OCI-M2 (cell line): ENCODE measurements around the gene ZFP1.
"Not testable (repeated sequence)": the region's sequence is repeated elsewhere in the genome, so short reads cannot be mapped to it uniquely, and the experiment has no call there.

Experiments
- DNase-seq: peaks from one replicate; lab custom pipeline; 2025; ENCODE audit not compliant: unreplicated experiment; lab: John Stamatoyannopoulos, UW

The ZFP1 gene

DNA sequence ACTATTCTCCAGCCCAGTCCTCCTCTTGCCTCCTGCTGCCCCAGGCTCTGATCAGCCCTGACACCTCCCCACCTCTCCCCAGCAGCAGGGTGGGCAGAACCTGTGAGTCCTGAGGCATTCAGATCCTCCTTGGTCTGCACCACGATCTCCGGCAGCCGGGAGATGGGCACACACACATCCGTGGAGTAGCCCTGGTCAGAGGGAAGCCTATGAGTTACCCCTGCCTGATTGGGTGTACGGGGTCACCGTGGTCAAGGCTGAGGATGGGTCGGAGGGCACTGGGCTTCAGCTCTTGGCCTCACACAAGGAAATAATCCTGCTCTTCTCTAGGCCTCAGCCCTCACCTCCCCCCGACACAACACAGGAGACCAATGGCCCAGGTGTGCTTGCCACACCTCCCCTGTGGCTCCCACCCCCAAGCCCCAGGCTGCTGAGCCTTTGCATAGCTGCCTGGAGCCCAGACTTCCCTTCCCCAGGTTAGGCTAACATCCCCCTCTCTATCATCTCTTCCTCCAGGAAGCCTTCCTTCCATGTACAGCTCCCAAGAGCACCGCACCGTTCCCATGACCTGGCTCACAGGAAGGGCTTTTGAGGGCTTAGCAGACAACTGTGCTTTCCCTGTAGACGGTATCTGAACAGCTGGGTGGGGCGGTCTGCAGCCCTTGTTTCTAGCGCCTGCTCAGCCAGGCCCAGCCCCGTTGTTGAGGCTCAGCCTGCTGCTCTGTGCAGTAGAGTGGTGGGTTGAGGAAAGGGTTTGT, 35.4 kb upstream of the ZFP1 start:
- no peak for DNase-seq

DNA sequence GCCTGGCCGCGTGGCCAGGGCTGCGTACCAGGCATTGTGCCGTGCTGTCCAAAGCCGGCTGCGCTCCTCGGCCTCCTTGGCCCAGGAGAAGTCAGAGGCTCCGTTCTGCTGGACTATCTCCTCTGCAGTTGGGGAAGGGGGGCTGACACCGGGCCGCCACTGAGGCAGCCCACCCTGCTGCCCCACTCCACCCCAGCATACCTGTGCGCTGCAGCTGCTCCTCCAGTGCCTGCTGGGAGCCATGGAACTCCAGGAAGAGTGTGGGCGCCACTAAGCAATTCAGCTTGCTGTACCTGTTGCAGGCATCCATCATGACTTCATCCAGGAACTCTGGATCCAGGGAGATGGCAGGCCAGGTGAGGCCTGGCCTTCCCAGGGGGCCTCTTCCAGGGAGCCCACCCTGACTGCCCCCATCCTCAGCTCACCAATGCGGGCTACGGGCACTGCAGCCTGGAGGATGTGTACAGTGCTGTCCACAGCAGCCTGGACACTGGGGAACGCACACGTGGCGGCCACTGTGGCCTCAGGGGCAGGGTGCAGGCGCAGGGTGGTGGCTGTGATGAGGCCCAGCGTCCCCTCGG, 34.7 kb upstream of the ZFP1 start:
- no peak for DNase-seq

DNA sequence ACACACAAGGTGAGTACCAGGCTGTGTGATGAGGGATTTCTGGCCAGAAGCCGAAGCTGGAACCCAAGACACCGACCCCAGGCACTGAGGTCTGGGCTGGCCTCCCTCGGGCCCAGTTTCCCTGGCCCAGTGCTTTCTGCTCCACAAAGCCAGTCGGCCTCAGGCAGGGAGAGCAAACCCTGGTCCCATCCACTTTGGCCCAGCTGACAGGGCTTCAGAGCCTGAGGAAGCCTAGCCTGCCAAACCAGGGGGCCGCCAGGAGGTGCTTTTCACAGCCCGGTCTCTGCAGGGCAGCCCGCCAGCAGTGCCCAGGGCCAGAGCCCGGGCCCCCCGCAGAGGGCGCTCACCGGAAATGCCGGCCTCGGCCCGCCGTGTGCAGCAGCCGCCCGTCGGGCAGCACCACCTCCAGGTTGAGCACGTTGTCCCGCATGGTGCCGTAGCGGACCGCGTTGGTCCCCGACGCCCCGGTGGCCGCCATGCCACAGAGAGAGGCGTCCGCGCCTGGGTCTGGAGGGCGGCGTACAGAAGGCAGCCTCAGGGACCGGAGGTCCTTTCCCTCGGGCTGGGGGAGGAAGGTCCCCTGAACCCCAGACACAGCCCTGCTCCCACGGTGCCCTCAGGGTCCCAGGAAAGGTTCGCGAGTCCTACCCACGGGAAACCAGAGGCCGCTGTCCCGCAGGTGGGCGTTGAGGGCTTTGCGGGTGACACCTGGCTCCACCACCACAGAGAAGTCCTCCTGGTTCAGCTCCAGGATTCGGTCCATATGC, 34.0 kb upstream of the ZFP1 start:
- no peak for DNase-seq

DNA sequence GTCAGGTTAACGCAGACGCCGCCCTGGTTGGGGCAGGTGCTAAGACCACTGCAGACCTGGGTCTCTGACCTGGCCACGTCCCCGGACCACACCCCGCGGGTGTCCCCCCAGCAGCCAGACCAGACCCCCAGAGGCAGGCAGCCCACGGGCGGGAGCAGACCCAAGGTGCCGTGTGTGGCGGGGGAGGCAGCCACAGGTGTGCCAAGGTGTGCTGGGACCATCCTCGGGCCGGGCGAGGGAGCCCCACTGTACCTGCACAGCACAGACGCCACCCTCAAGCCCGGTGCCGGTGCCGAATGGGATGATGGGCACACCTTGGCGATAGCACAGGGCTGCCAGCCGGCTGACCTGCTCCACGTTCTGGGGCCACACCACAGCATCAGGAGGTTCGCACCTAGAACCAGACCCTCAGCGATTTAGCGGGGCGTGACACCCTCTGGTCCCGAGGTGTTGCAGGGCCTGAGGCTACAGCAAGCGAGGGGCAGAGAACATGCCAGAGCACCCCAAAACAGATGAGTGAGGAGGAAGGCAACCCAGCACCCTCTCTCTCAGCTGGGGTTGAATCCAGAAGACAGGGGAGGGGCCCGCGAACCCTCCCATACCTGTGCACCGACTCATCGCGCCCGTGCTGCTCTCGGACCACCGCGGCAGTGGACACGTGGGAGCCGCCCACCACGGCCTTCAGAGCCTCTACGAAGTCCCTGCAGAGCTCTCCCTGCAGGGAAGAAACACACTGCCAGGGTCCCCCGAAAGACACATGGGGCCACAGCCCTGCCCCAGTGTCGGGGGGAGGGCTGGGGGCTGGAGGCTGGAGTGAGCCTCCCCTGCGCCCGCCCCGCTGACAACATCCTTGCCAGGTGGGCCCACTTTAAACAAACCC, 33.1 kb upstream of the ZFP1 start:
- no peak for DNase-seq

DNA sequence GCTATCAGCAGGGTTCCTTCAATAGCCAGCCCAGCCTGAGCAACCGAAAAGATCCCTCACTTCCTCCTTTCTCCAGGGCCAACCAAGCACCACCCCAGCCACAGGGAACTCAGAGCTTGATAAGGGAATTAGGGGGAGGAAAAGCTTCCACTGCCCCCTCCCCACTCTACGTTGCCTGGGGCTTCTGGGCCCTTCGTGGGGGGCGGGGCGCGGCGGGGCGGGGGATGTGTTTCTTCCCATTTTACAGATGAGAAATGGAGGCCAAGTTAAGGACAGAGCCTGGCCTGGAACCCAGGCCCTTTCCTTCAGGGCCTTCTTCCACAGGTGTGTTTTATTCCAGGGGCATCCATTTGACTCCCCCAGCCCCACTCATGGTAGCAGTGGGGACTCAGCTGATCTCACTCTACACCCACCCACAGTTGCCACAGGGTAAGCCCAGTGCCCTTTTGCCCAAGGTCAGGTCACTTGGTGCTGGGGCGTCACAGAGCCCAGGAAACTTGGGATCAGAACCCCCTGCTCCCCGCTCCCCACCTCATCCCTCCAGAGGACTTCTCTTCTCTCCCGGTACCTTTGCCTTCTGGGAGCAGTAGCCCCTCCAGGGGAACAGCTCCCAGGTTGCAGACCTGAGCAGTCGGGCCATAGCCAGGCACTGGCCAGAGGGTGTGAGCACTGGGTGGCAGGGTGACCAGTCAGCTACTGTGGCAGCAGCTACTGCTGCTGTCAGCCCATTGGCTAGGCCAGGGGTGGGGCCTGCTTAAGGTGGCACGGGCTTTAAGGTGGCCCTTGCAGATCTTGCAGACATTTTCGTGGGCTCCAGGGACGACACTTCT, 32.0 kb upstream of the ZFP1 start, which contains the start of gene LDHD:
Gene LDHD (minus strand): TSS at position 700 of the 830 bp plus-strand sequence. CDS start 60 bp downstream, at position 640.
- DNase-seq = peak; percentile 55

DNA sequence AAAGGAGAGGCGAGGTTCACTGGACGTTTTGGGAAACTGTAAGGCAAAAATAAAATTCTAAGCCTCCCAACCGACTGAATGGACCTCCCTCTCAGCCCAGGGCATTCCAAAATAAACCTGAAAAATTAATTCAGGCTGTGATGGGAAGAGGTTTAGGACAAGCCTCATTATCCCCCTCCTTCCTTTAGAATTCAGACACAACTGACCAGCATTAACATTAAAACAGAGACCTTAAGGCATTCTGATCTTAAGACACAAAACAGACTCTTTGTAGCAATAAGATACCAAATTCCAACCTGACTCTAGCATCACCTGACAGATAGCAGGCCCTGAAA, 31.4 kb upstream of the ZFP1 start:
- DNase-seq = no peak

DNA sequence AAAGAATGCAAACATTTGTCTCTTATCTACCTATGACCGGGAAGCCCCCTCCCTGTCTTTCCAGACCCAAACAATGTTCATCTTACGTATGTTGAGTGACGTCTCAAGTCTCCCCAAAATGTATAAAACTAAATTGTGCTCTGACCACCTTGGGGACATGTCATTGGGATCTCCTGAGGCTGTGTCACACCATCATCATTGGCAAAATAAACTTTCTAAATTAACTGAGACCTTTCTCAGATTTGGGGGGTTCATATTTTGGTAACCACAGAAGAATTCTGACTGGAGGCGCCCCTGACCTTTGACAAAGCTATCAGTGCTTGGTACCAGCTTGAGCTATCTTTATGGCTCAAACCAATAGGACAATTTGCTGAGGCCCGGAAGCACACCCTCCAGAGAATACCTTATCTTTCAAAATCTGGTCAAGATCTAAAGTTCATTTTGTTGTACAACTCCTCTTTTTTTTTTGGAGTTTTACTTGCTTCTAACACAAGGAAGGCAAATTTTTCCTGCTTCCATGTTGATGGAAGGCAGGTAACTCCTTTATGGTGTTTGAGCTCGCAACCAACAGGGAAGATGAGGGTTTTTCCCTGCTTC, 29.3 kb upstream of the ZFP1 start:
- DNase-seq = no peak

DNA sequence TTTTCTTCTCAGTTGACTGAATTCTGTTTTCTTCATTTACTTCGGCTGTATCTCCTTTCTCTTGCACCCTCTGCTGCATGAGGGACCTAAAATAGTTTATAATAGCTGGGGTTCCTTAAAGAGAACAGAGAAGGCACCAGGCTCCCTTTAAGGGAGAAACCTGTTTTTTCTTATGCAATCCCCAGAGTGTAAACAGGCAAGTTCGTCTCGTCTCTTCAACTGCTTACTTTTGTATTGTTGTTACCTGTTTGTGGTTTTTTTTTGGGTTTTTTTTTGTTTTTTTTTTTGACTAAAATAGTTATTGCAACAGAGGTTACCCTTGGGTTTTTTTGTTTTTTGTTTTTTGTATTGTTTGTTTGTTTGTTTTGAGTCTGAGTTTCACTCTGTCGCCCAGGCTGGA, 28.1 kb upstream of the ZFP1 start:
- DNase-seq = no peak

DNA sequence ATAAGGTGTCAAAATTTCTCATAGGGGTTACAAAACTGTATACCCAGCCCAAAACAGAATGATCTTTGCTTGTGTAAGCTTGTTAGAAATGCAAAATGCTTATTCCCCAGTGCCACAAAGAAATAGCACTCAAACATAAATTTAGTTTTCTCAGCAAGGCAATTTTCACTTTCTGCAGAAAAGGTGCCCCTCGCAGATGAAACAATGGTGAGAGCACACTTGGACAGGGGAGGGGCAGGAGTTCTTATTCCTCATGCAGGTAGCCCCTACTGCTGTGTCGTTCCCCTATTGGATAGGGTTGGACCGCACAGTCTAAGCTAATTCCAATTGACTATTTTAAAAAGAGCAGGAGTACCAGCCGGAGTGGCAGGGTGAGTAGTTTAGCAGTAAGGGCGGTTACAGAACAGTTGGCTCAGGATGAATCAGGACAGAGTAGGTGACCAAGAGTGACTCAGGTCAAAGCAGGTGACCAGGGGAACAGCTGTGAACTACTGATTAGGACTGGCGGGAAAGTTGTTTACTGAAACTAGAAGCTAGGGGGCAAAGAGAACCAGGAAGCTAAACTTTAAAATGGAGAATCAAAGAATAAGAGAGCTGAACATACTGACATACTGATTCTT, 26.3 kb upstream of the ZFP1 start:
- DNase-seq = no peak

DNA sequence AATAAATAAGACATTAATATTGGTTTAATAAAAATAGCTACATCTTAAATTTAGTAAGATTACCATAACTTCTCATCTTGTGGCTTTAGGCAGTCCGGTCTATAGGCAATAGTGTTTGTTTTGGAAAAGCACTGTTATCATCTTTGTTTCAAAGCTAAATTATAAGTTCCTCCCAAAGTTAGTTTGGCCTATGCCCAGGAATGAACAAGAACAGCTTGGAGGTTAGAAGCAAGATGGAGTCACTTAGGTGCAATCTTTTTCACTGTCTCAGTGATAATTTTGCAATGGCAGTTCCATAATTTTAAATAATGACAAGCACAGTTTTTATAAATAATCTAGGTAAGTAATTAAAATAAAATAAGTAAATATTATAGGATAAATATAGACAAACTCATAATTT, 25.7 kb upstream of the ZFP1 start:
- DNase-seq = no peak

DNA sequence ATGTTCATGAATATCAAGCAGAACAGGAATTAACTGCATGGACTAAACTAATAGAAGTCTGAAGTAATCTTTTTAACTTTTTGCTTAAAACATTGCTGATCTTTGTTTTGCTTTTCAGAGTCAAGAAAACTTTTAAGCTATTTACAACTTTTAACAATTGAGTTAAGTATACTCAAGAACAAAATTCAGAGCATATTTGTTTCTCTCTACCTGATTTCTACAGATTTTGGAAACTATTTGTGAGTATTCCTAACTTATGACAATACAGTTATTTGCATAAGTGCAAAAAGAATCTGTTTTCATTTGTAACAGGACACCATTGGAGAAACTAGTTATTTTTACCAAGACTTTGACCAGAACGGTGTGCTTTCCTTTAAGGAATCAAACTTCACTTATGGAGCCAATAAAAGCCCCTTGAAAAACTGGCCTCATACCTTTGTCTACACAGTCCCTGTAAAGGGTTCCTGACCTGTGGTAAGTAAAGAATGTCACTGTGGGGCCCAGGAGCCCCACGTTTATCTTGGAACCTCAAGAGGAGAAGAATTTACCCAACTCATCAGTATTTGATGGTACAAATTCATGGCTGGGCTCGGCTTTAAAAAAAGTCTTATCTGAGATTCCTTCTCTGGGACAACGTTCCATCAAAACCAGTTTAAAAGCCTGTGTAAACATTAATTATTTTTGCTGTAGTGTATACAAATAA, 20.5 kb upstream of the ZFP1 start:
- DNase-seq = no peak

DNA sequence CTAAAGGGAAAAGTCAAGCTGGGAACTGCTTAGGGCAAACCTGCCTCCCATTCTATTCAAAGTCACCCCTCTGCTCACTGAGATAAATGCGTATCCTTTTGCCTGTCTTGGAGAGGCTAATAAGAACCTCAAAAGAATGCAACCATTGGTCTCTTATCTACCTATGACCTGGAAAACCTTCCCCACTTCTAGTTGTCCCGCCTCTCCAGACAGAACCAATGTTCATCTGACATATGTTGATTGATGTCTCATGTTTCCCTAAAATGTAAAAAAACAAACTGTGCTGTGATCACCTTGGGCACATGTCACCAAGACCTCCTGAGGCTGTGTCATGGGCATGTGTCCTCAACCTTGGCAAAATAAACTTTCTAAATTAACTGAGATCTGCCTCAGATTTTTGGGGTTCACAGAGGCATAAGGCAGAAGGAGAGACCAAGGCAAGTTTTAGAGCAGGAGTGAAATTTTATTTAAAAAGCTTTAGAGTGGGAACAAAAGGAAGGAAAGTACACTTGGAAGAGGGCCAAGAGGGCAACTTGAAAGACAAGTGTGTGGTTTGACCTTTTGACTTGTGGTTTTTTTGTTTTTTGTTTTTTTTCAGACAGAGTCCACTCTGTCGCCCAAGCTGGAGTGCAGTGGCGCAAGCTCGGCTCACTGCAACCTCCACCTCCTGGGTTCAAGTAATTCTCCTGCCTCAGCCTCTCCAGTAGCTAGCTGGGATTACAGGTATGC, 18.7 kb upstream of the ZFP1 start:
- DNase-seq = not testable (repeated sequence)

DNA sequence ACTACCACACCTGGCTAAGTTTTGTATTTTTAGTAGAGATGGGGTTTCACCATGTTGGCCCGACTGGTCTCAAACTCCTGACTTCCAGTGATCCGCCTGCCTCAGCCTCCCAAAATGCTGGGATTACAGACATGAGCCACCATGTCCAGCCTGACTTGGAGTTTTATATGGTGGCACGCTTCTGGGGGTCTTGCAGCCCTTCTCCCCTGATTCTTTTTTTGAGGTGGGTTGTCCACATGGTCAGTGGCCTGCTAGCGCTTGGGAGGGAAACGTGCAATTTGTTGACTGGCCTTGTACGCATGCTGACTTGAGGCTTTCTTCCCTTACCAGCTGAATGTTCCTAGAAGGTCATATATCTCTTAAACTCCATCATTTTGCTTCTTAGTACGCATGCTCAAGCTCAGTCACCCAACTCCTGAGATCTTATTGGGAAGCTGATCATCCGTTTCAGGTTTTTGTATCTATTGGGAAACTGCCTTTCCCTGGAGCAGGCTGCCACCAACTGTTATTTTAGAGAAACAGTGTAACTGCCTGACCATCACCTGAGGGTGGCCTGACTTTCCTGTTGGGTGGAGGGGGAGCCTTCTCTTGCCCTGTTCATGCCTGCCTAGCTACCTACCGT, 18.1 kb upstream of the ZFP1 start:
- DNase-seq = no peak

DNA sequence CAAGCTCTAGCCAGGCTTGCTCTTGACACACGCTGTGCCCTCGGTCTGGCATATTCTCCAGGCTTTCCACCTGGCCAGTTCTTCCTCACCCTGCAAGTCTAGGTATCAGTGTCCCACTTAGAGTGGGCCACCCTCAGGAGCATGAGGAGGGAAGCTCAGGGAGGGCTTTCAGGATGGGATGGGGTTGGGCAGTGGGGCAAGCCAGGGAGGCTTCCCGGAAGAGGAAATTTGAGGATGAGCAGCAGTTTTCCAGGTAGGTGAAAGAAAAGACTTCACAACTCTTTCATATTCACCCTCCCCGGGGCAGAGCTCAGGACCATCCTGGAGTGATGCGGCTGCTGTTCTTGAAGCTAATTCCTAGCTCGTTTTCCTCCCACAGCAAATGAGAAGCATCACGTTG, 17.2 kb upstream of the ZFP1 start:
- no peak for DNase-seq

DNA sequence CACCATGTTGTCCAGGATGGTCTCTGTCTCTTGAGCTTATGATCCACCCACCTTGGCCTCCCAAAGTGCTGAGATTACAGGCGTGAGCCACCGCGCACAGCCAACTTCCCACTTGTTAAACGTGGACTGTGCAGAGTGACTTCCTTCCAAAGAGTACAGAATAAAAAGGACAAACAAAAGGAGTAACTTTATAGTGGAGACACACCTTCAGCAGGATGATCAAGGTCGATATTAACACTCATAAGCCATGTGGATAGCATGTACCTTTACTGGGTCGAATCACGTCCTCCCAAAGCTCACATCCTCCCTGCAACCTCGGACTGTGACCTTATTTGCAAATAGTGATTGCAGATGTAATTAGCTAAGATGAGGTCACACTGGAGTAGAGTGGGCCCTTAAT, 10.1 kb upstream of the ZFP1 start:
- no peak for DNase-seq

DNA sequence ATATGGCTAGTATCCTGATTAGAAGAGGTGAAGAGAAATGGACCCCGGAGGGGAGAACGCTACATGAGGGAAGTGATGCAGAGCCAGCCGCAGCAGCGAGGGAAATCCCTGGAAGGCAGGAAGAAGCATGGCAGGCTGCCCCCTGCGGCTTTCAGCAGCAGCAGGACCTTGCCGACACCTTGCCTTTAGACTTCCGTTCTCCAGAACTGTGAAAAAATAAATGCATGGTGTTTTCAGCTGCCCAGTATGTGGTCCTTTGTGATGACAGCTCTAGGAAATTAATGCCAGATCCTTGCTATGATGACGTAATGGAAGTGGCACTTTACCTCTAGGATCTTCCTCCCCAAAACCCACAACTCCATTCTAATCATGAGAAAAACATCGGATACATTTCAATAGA, 9.7 kb upstream of the ZFP1 start:
- no peak for DNase-seq

DNA sequence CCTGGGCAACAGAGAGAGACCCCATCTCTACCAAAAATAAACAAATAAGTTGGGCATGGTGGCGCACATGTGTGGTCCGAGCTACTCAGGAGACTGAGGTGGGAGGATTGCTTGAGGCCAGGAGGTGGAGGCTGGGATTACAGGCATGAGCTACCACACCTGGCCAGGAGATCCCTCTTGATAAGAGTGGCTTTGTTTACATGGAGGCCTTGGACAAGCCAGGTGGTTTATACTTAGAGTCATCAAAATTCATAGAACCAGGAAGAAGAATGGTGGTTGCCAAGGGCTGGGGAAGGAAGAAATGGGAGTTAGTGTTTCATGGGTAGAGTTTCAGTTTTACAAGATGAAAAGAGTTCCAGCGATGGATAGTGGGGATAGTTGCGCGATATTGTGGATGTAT, 8.8 kb upstream of the ZFP1 start:
- no peak for DNase-seq

DNA sequence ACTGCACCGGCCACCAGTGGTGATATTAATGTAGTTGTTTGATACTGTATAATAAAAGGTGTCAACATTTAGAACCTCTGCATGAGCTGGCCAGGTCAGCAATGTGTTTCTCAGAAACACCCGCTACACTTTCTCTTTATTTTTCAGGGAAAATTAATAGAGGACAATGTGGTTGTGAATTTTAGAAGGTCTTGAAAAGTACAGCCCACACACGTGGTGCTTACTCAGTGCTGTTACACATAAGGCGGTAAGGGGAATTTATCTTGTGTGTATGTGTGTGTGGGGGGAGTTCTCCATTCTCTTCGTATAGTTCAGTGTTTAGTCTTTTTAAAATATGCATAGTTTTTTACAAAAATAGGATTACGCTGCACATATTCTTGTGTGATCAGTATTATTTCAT, 4.4 kb upstream of the ZFP1 start:
- no peak for DNase-seq
